Astrocyte of the spinal cord (primary cell): Measurements from ENCODE around the gene HYCC1.
A peak's percentile ranks its signal among the peaks of the same experiment; 100 is the strongest.
"Not testable (repeated sequence)": the region's sequence is repeated elsewhere in the genome, so short reads cannot be mapped to it uniquely, and the experiment has no call there.

Experiments
- DNase-seq: peaks from one replicate; pipeline ENCODE4 v3.0.0; 2011; ENCODE audit warnings: low read depth, low spot score
- H3K4me3 ChIP-seq: 2 replicates; pipeline ENCODE4 v1.5.1; 2011; ENCODE audit warnings: low read depth, mild to moderate bottlenecking, low read length, moderate library complexity
- in situ Hi-C: cut with HindIII; loops from 2 replicates; pipeline ENCODE4 v1.10.0; 2017; ENCODE audit warnings: low sequenced_read_pairs
- TF ChIP-seq, protein P1 (sequence below): IDR thresholded peaks from 2 replicates; pipeline ENCODE4 v1.5.1; 2012; ENCODE audit warnings: low read depth, mild to moderate bottlenecking, low read length, inconsistent platforms

HYCC1 gene

DNA sequence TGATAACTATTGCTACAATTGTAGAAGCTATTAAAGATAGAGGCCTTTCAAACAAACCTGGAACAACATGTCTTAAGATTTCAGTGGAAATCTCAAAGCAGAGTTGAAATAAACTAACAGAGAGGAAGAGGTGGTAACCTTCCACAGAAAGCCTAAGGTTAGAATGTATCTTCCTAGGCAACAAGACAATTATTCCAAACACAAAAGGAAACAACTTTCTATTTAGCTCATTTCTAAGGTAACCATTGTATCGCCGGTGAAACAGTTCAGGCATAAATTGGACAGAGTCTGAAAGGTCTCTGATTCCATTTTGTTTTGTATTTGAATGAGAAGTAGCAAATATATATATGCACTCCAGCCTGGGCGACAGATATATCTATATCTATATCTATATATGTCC, 30.7 kb upstream of the HYCC1 start:
- TF ChIP-seq, protein P1, sequence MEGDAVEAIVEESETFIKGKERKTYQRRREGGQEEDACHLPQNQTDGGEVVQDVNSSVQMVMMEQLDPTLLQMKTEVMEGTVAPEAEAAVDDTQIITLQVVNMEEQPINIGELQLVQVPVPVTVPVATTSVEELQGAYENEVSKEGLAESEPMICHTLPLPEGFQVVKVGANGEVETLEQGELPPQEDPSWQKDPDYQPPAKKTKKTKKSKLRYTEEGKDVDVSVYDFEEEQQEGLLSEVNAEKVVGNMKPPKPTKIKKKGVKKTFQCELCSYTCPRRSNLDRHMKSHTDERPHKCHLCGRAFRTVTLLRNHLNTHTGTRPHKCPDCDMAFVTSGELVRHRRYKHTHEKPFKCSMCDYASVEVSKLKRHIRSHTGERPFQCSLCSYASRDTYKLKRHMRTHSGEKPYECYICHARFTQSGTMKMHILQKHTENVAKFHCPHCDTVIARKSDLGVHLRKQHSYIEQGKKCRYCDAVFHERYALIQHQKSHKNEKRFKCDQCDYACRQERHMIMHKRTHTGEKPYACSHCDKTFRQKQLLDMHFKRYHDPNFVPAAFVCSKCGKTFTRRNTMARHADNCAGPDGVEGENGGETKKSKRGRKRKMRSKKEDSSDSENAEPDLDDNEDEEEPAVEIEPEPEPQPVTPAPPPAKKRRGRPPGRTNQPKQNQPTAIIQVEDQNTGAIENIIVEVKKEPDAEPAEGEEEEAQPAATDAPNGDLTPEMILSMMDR = no peak
- no peak overlapping the region for H3K4me3 ChIP-seq
- in situ Hi-C loops = no loop called here
- no peak for DNase-seq

DNA sequence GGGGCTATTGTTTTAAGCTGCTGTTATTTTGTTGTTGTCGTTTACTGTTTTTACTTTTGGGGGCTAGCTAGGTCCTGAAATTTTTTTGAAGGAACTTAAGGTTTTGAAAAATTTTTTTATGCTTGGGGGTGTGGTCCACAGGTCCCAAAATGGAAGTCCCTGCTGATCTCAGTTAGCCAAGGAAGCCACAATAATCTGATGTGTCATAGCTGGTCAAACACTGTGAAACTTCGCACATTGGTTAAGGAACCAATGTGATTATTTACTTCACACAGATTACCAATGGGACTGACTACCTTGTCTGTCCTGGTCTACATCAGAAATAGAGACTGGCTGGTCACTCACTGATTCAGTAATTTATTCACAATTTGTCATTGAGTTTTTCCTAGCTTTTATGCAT, 29.5 kb upstream of the HYCC1 start:
- TF ChIP-seq, protein P1 = no peak
- no peak overlapping the region for H3K4me3 ChIP-seq
- DNase-seq = peak; percentile 26
- in situ Hi-C loops = no loop called here

DNA sequence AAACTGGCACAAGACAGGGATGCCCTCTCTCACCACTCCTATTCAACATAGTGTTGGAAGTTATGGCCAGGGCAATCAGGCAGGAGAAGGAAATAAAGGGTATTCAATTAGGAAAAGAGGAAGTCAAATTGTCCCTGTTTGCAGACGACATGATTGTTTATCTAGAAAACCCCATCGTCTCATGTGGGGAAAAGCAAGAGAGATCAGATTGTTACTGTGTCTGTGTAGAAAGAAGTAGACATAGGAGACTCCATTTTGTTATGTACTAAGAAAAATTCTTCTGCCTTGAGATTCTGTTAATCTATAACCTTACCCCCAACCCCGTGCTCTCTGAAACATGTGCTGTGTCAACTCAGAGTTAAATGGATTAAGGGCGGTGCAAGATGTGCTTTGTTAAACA, 25.7 kb upstream of the HYCC1 start:
- DNase-seq, H3K4me3 ChIP-seq, in situ Hi-C loops: not testable (repeated sequence)

DNA sequence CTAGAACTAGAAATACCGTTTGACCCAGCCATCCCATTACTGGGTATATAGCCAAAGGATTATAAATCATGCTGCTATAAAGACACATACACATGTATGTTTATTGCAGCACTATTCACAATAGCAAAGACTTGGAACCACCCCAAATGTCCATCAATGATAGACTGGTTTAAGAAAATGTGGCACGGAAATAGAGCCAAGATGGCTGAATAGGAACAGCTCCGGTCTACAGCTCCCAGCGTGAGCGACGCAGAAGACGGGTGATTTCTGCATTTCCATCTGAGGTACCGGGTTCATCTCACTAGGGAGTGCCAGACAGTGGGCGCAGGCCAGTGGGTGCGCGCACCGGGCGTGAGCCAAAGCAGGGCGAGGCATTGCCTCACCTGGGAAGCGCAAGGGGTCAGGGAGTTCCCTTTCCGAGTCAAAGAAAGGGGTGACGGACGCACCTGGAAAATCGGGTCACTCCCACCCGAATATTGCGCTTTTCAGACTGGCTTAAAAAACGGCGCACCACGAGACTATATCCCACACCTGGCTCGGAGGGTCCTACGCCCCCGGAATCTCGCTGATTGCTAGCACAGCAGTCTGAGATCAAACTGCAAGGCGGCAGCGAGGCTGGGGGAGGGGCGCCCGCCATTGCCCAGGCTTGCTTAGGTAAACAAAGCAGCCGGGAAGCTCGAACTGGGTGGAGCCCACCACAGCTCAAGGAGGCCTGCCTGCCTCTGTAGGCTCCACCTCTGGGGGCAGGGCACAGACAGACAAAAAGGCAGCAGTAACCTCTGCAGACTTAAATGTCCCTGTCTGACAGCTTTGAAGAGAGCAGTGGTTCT, 21.8 kb upstream of the HYCC1 start:
- H3K4me3 ChIP-seq, DNase-seq, in situ Hi-C loops: not testable (repeated sequence)

DNA sequence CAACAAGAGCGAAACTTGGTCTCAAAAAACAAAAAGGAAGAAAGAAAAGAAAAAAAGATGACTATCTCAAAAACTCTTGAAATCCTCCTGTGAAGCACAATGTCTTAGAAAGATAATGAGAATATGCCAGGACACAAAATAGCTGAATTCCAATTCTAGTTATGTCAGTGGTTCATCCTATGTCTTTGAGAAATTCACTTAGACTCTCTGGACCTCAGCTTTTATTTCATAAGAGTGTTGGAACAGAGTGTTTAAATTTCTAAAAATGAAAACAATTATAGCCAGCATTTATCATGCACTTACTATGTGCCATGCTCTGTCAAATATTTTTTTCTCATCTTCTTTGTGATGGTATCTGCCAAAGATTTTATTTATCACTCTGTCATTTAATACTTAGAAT, 13.3 kb upstream of the HYCC1 start:
- no peak overlapping the region for H3K4me3 ChIP-seq
- DNase-seq = no peak
- in situ Hi-C loops = no loop called here
- TF ChIP-seq, protein P1 = no peak

DNA sequence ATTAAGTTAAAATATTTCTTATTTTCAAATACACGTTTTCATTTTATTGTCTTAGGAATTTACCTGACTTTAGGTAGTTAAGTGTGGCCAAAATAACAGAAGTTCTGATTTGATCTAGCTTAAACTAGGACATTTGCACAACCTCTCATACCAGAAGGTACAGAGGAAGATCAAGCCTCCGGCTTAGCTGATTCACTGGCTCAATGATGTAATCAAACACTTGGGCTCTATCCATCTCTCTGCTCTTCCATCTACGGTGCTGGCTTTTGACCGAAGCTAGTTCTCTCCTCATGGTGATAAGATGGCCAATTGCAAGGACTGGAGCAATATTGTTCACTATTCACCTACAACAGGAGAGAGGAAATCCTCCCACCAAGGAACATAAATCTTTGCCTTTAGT, 12.2 kb upstream of the HYCC1 start:
- in situ Hi-C loops = no loop called here
- TF ChIP-seq, protein P1 = no peak
- no peak overlapping the region for H3K4me3 ChIP-seq
- no peak for DNase-seq

DNA sequence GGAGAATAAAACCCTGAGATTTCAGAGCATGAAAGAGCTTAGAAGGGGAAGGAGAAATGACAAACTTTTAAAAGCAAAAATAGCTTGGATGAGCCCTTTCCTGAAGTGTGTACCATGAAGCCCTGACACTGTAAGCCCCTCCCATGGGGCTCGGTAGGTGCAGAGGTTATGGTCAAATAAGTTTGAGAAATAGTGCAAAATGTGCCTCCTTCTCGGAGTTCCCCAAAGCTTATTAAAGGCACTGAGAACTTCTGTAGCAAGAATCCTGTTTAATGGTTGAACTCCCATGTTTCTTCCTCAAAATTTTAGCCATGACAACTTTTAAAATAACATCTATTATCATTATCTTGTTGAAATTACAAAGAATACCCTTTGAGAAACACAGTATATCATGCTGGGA, 10.5 kb upstream of the HYCC1 start:
- H3K4me3 ChIP-seq = no peak overlapping the region
- in situ Hi-C loops = no loop called here
- TF ChIP-seq, protein P1 = no peak
- DNase-seq = no peak
